ENCODE results near the gene NACC1. TPM values are rescaled to one million over a fixed set of nuclear protein-coding genes. Genes with fewer than 3 reads are reported as not detected.

The NACC1 gene
- total RNA-seq, 1 experiment from 2014 or later: 126 TPM

- intact Hi-C loops (cut with micrococcal nuclease; ENCODE audit: unreplicated experiment): no loop called here
- H3K4me3 ChIP-seq (ENCODE audit: low read depth, low read length, poor library complexity, severe bottlenecking): no peak overlapping the region
- POLR2A ChIA-PET (ENCODE audit: low non-redundant PET): interaction anchor here (0.6 kb wide), 1 partner anchor 254 kb away, joined by 3 read pairs; no protein-coding TSS in a partner anchor
- H3K36me3 ChIP-seq (ENCODE audit: insufficient read depth, low read length, poor library complexity, severe bottlenecking): peaks cover 5% of the 10 kb centered on the region
- CTCF ChIA-PET: no interaction called here
- peak; percentile 51 for DNase-seq (ENCODE audit: low spot score)
- H3K4me1 ChIP-seq (ENCODE audit: insufficient read depth, low read length, poor library complexity, severe bottlenecking): peaks cover 25% of the 10 kb centered on the region
- BruUV-seq (replicated peaks): no TSS peak
- no peaks in the 10 kb centered on the region for H3K27me3 ChIP-seq (replicated peaks; ENCODE audit: insufficient read depth, low read depth, low read length, poor library complexity)
- TF ChIP-seq EZH2 (IDR thresholded peaks at IDR 0.05; ENCODE audit: borderline replicate concordance, low read depth, low read length, poor library complexity, severe bottlenecking) (no peak), CTCF (conservative IDR thresholded peaks at IDR 0.05; ENCODE audit: low read depth, low read length) (peak; percentile 40)
- H3K27ac ChIP-seq (ENCODE audit: low read depth, low read length, poor library complexity, severe bottlenecking): no peak overlapping the region
- H3K9me3 ChIP-seq (ENCODE audit: low read depth, low read length, poor library complexity, severe bottlenecking): no peaks in the 10 kb centered on the region
Measured at GRCh38 chr19:13082192-13083007, 35.7 kb upstream of the NACC1 start.

GRCh38 chr19:13083008-13083404 lies 35.1 kb upstream of the NACC1 start:
- peak overlapping the region; percentile 29 for H3K27ac ChIP-seq (ENCODE audit: low read depth, low read length, poor library complexity, severe bottlenecking)
- H3K4me3 ChIP-seq (ENCODE audit: low read depth, low read length, poor library complexity, severe bottlenecking): no peak overlapping the region
- ChIA-PET CTCF (interaction anchor here (1.4 kb wide), 1 partner anchor 11 kb away, joined by 3 read pairs; no protein-coding TSS in a partner anchor), POLR2A (ENCODE audit: low non-redundant PET) (interaction anchor here (0.6 kb wide), 1 partner anchor 255 kb away, joined by 3 read pairs; no protein-coding TSS in a partner anchor)
- DNase-seq (ENCODE audit: low spot score): no peak
- BruUV-seq (replicated peaks): no TSS peak
- H3K36me3 ChIP-seq (ENCODE audit: insufficient read depth, low read length, poor library complexity, severe bottlenecking): peaks cover 2% of the 10 kb centered on the region
- H3K4me1 ChIP-seq (ENCODE audit: insufficient read depth, low read length, poor library complexity, severe bottlenecking): peaks cover 21% of the 10 kb centered on the region
- no peaks in the 10 kb centered on the region for H3K27me3 ChIP-seq (replicated peaks; ENCODE audit: insufficient read depth, low read depth, low read length, poor library complexity)
- no peaks in the 10 kb centered on the region for H3K9me3 ChIP-seq (ENCODE audit: low read depth, low read length, poor library complexity, severe bottlenecking)
- intact Hi-C loops (cut with micrococcal nuclease; ENCODE audit: unreplicated experiment): no loop called here
- TF ChIP-seq EZH2 (IDR thresholded peaks at IDR 0.05; ENCODE audit: borderline replicate concordance, low read depth, low read length, poor library complexity, severe bottlenecking) (no peak), CTCF (conservative IDR thresholded peaks at IDR 0.05; ENCODE audit: low read depth, low read length) (no peak)

GRCh38 chr19:13083627-13084026 lies 34.4 kb upstream of the NACC1 start:
- TF ChIP-seq EZH2 (IDR thresholded peaks at IDR 0.05; ENCODE audit: borderline replicate concordance, low read depth, low read length, poor library complexity, severe bottlenecking): no peak
- no peak for TF ChIP-seq CTCF (conservative IDR thresholded peaks at IDR 0.05; ENCODE audit: low read depth, low read length)
- H3K27ac ChIP-seq (ENCODE audit: low read depth, low read length, poor library complexity, severe bottlenecking): peak overlapping the region; percentile 29
- H3K4me1 ChIP-seq (ENCODE audit: insufficient read depth, low read length, poor library complexity, severe bottlenecking): peaks cover 17% of the 10 kb centered on the region
- no TSS peak for BruUV-seq (replicated peaks)
- POLR2A ChIA-PET (ENCODE audit: low non-redundant PET): no interaction called here
- intact Hi-C loops (cut with micrococcal nuclease; ENCODE audit: unreplicated experiment): no loop called here
- no peak overlapping the region for H3K4me3 ChIP-seq (ENCODE audit: low read depth, low read length, poor library complexity, severe bottlenecking)
- CTCF ChIA-PET: interaction anchor here (1.4 kb wide), 1 partner anchor 11 kb away, joined by 3 read pairs; no protein-coding TSS in a partner anchor
- H3K9me3 ChIP-seq (ENCODE audit: low read depth, low read length, poor library complexity, severe bottlenecking): no peaks in the 10 kb centered on the region
- no peaks in the 10 kb centered on the region for H3K27me3 ChIP-seq (replicated peaks; ENCODE audit: insufficient read depth, low read depth, low read length, poor library complexity)
- DNase-seq (ENCODE audit: low spot score): no peak
- H3K36me3 ChIP-seq (ENCODE audit: insufficient read depth, low read length, poor library complexity, severe bottlenecking): no peaks in the 10 kb centered on the region

Data from A673 (cell line).